A673 (cell line): ENCODE data around the gene RAX2. TPM values are rescaled to one million over a fixed set of nuclear protein-coding genes. Genes with fewer than 3 reads are reported as not detected.

Source experiments
- BruUV-seq: library from RNA; stranded (reverse); fragments of 400-500 nt; replicated peaks from 2 replicates; lab custom pipeline; 2021; lab: Mats Ljungman, UMichigan
- CTCF ChIA-PET: fragments of 300-600 bp; sonication (Branson Sonifier 250); formaldehyde crosslinking; loops from one replicate; lab custom pipeline; 2022; ENCODE audit warnings: antibody characterized with exemption; lab: Charles Lee
- POLR2A ChIA-PET: fragments of 300-600 bp; sonication (Branson Sonifier 250); formaldehyde crosslinking; loops from one replicate; lab custom pipeline; 2022; ENCODE audit warnings: antibody characterized with exemption; ENCODE audit not compliant: low non-redundant PET; lab: Charles Lee
- DNase-seq: peaks from one replicate; pipeline ENCODE4 v3.0.0-alpha.2; 2015; ENCODE audit warnings: low spot score
- H3K27ac ChIP-seq: fragments of 200-600 bp; sonication (generic); 2 replicates; pipeline ENCODE4 v1.5.1; 2016; ENCODE audit warnings: mixed run types, low read depth, mild to moderate bottlenecking, mixed read lengths, antibody characterized with exemption, low read length; ENCODE audit not compliant: poor library complexity, severe bottlenecking
- H3K27me3 ChIP-seq: fragments of 200-600 bp; sonication (generic); replicated peaks from 2 replicates; pipeline ENCODE4 v1.6.1; 2017; ENCODE audit warnings: mixed run types, low read depth, mild to moderate bottlenecking, mixed read lengths, antibody characterized with exemption, low read length; ENCODE audit not compliant: insufficient read depth, poor library complexity
- H3K36me3 ChIP-seq: fragments of 200-600 bp; sonication (generic); 2 replicates; pipeline ENCODE4 v1.6.1; 2016; ENCODE audit warnings: mixed run types, mild to moderate bottlenecking, mixed read lengths, antibody characterized with exemption, low read length; ENCODE audit not compliant: insufficient read depth, poor library complexity, severe bottlenecking
- H3K4me1 ChIP-seq: fragments of 200-600 bp; sonication (generic); 2 replicates; pipeline ENCODE4 v1.6.1; 2017; ENCODE audit warnings: mixed run types, mild to moderate bottlenecking, mixed read lengths, antibody characterized with exemption, low read length; ENCODE audit not compliant: insufficient read depth, poor library complexity, severe bottlenecking
- H3K4me3 ChIP-seq: fragments of 200-600 bp; sonication (generic); 2 replicates; pipeline ENCODE4 v1.5.1; 2016; ENCODE audit warnings: low read depth, mixed run types, mild to moderate bottlenecking, mixed read lengths, low read length; ENCODE audit not compliant: poor library complexity, severe bottlenecking
- H3K9me3 ChIP-seq: fragments of 200-600 bp; sonication (generic); 2 replicates; pipeline ENCODE4 v1.6.1; 2016; ENCODE audit warnings: mixed run types, low read depth, mild to moderate bottlenecking, mixed read lengths, antibody characterized with exemption, low read length; ENCODE audit not compliant: poor library complexity, severe bottlenecking
- CTCF ChIP-seq: fragments of 300-800, 200-600 bp; sonication (generic); conservative IDR thresholded peaks from 2 replicates; pipeline ENCODE4 v1.5.1; 2017; ENCODE audit warnings: low read depth, mild to moderate bottlenecking, antibody characterized with exemption, low read length, moderate library complexity, mixed read lengths
- EZH2 ChIP-seq: fragments of 200-600 bp; sonication (generic); IDR thresholded peaks from 2 replicates; pipeline ENCODE4 v1.6.1; 2017; ENCODE audit warnings: borderline replicate concordance, low read depth, mild to moderate bottlenecking, mixed read lengths, antibody characterized with exemption, low read length; ENCODE audit not compliant: poor library complexity, severe bottlenecking
- intact Hi-C: fragments of 100-400 bp; cut with micrococcal nuclease; formaldehyde crosslinking; loops from one replicate; pipeline ENCODE4 v1.10.0; 2022; ENCODE audit not compliant: unreplicated experiment
- total RNA-seq: library from RNA; stranded (reverse); gene quantifications from 2 replicates; pipeline ENCODE4 v1.2.3, GENCODE V29; 2021

The RAX2 gene
- total RNA-seq, 1 experiment from 2014 or later = not detected

- DNase-seq = no peak
- ChIA-PET POLR2A (no interaction called here), CTCF (interaction anchor here (0.6 kb wide), 1 partner anchor 19 kb away, joined by 10 read pairs; no protein-coding TSS in a partner anchor)
- intact Hi-C loops = no loop called here
- no peaks in the 10 kb centered on the region for H3K9me3 ChIP-seq
- H3K36me3 ChIP-seq = no peaks in the 10 kb centered on the region
- no TSS peak for BruUV-seq
- no peak overlapping the region for H3K4me3 ChIP-seq
- H3K4me1 ChIP-seq = no peaks in the 10 kb centered on the region
- TF ChIP-seq EZH2 = no peak
- TF ChIP-seq CTCF = no peak
- H3K27me3 ChIP-seq = no peaks in the 10 kb centered on the region
- H3K27ac ChIP-seq = no peak overlapping the region
These were observed 36.6 kb upstream of the RAX2 start for GRCh38 chr19:3808420-3809143.

- BruUV-seq = no TSS peak
- intact Hi-C loops = no loop called here
- H3K9me3 ChIP-seq = no peaks in the 10 kb centered on the region
- H3K4me3 ChIP-seq = no peak overlapping the region
- POLR2A ChIA-PET = no interaction called here
- no peaks in the 10 kb centered on the region for H3K27me3 ChIP-seq
- no peaks in the 10 kb centered on the region for H3K36me3 ChIP-seq
- TF ChIP-seq EZH2 = no peak
- no peak for TF ChIP-seq CTCF
- CTCF ChIA-PET = no interaction called here
- H3K4me1 ChIP-seq = no peaks in the 10 kb centered on the region
- no peak for DNase-seq
- H3K27ac ChIP-seq = no peak overlapping the region
These were observed 35.7 kb upstream of the RAX2 start for GRCh38 chr19:3807574-3808354.

DNA sequence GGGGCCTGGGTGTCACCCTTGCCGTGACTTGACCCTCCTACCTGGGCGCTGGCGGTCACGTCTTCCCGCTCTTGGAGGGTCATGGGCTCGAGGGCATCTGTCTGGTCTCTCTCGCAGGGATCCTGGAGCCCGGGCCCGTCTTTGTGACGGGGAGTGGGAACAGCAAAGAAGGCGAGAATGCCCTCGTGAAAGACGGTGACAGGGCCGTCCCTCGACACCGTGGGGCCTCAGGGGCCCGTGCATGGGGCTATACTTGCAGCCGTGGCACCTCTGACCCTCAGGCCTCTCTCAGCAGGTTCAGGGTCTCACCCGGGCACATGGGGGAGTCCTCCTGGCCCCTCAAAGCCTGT is 35.1 kb upstream of the RAX2 start:
- Histone ChIP-seq H3K27me3 (no peaks in the 10 kb centered on the region), H3K9me3 (no peaks in the 10 kb centered on the region), H3K4me3 (no peak overlapping the region), H3K36me3 (no peaks in the 10 kb centered on the region), H3K27ac (no peak overlapping the region), H3K4me1 (no peaks in the 10 kb centered on the region)
- DNase-seq = no peak
- BruUV-seq = no TSS peak
- ChIA-PET POLR2A (no interaction called here), CTCF (no interaction called here)
- intact Hi-C loops = no loop called here
- TF ChIP-seq CTCF (no peak), EZH2 (no peak)
